ENCODE results near the gene CDON. TPM values are rescaled to one million over a fixed set of nuclear protein-coding genes. Genes with fewer than 3 reads are reported as not detected.
A peak's percentile ranks its signal among the peaks of the same experiment; 100 is the strongest.

Gene CDON
- total and polyA plus RNA-seq, 9 of the 15 experiments (the other 6 are each of a cell fraction or from before 2014, with no cell fraction given), result 0.08 to 0.64 (median 0.40) TPM

DNA sequence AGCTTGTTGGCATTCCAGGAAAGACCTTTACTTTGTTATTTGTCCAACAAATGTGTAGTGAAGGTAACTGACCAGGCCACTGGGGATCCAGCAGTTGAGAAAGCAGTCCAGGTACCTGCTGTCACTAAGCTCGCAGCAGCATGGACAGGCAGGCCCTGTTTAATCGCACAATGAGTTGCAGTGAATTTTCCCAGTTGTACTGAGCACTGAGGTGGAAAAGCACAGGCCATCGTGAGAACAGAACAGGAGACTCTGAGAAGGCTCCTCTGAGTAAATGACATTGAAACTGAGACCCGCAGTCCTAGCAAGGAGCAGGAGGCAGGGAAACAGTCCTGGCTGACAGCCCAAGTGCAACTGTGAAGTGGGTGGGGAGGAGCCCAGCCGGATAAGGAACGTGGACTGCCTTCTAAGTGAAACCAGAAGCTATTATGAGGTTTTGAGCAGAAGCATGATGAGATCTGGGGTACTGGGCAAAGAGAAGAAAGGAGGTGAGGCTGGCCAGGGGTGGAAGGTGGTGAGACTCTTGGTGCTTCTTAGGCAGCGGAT is 39.8 kb upstream of the CDON start (continued):
- TF ChIP-seq, protein P1, sequence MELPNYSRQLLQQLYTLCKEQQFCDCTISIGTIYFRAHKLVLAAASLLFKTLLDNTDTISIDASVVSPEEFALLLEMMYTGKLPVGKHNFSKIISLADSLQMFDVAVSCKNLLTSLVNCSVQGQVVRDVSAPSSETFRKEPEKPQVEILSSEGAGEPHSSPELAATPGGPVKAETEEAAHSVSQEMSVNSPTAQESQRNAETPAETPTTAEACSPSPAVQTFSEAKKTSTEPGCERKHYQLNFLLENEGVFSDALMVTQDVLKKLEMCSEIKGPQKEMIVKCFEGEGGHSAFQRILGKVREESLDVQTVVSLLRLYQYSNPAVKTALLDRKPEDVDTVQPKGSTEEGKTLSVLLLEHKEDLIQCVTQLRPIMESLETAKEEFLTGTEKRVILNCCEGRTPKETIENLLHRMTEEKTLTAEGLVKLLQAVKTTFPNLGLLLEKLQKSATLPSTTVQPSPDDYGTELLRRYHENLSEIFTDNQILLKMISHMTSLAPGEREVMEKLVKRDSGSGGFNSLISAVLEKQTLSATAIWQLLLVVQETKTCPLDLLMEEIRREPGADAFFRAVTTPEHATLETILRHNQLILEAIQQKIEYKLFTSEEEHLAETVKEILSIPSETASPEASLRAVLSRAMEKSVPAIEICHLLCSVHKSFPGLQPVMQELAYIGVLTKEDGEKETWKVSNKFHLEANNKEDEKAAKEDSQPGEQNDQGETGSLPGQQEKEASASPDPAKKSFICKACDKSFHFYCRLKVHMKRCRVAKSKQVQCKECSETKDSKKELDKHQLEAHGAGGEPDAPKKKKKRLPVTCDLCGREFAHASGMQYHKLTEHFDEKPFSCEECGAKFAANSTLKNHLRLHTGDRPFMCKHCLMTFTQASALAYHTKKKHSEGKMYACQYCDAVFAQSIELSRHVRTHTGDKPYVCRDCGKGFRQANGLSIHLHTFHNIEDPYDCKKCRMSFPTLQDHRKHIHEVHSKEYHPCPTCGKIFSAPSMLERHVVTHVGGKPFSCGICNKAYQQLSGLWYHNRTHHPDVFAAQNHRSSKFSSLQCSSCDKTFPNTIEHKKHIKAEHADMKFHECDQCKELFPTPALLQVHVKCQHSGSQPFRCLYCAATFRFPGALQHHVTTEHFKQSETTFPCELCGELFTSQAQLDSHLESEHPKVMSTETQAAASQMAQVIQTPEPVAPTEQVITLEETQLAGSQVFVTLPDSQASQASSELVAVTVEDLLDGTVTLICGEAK (IDR thresholded peaks at IDR 0.05), result no peak
- TF ChIP-seq, protein P1 (CRISPR knock-in tag; IDR thresholded peaks at IDR 0.05), result no peak
- TF ChIP-seq BHLHE40 (IDR thresholded peaks at IDR 0.05; ENCODE audit: low read length) (peak; percentile 47; the same call in 1 of the 2 replicates), FOXM1 (IDR thresholded peaks at IDR 0.05; ENCODE audit: low read depth) (no peak), FOXM1 (CRISPR knock-in tag; IDR thresholded peaks at IDR 0.05; ENCODE audit: low read depth) (no peak), NFIC (IDR thresholded peaks at IDR 0.05) (peak; percentile 43; the same call in 1 of the 2 replicates)
- TF ChIP-seq, protein P2, sequence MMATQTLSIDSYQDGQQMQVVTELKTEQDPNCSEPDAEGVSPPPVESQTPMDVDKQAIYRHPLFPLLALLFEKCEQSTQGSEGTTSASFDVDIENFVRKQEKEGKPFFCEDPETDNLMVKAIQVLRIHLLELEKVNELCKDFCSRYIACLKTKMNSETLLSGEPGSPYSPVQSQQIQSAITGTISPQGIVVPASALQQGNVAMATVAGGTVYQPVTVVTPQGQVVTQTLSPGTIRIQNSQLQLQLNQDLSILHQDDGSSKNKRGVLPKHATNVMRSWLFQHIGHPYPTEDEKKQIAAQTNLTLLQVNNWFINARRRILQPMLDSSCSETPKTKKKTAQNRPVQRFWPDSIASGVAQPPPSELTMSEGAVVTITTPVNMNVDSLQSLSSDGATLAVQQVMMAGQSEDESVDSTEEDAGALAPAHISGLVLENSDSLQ (IDR thresholded peaks at IDR 0.05), result peak; percentile 35; the same call in 1 of the 2 replicates
